ENCODE data around the gene STK25.

GRCh38 chr2:241499146-241499965 is 9.0 kb downstream of the STK25 start:
- TF ChIP-seq POLR2A (IDR thresholded peaks at IDR 0.05; ENCODE audit: extremely low read depth, insufficient read length) (no peak), CTCF (IDR thresholded peaks at IDR 0.05; ENCODE audit: low read depth, low read length) (no peak), MYC (IDR thresholded peaks at IDR 0.05; ENCODE audit: low read depth, low read length) (no peak)

Data from NB4 (cell line).